ENCODE measurements around the gene RUNX2.

RUNX2 gene

GRCh38 chr6:45353654-45354053 is 25.5 kb downstream of the RUNX2 start:
- DNase-seq, result no peak

- DNase-seq, result no peak
Observed at GRCh38 chr6:45364466-45364865, 36.3 kb downstream of the RUNX2 start.

GRCh38 chr6:45365036-45365435 is 36.9 kb downstream of the RUNX2 start:
- DNase-seq, result no peak

- no peak for DNase-seq
Observed at GRCh38 chr6:45366534-45366933, 38.4 kb downstream of the RUNX2 start.

- DNase-seq, result no peak
Observed at GRCh38 chr6:45367999-45368398, 39.9 kb downstream of the RUNX2 start.

- DNase-seq, result peak; percentile 55
Observed at GRCh38 chr6:45369870-45370269, 41.7 kb downstream of the RUNX2 start.

GRCh38 chr6:45371924-45372573 is 43.9 kb downstream of the RUNX2 start:
- no peak for DNase-seq

GRCh38 chr6:45375449-45375848 is 47.3 kb downstream of the RUNX2 start:
- no peak for DNase-seq

- DNase-seq, result no peak
Observed at GRCh38 chr6:45376310-45377042, 48.3 kb downstream of the RUNX2 start.

- DNase-seq, result no peak
Observed at GRCh38 chr6:45377043-45377553, 49.0 kb downstream of the RUNX2 start.

GRCh38 chr6:45377554-45378333 is 49.6 kb downstream of the RUNX2 start, which contains the start of gene SUPT3H:
TSS of gene SUPT3H (minus strand) at chr6:45377934.
- DNase-seq, result peak; percentile 90

GRCh38 chr6:45378334-45378926 is 50.3 kb downstream of the RUNX2 start:
- DNase-seq, result no peak

GRCh38 chr6:45382391-45382790 is 54.3 kb downstream of the RUNX2 start:
- no peak for DNase-seq

- peak; percentile 84 for DNase-seq
Observed at GRCh38 chr6:45386501-45386900, 58.4 kb downstream of the RUNX2 start.

- no peak for DNase-seq
Observed at GRCh38 chr6:45387236-45387635, 59.1 kb downstream of the RUNX2 start.

- no peak for DNase-seq
Observed at GRCh38 chr6:45388328-45388727, 60.2 kb downstream of the RUNX2 start.

- DNase-seq, result no peak
Observed at GRCh38 chr6:45394586-45395095, 66.5 kb downstream of the RUNX2 start.

GRCh38 chr6:45398075-45398813 is 70.1 kb downstream of the RUNX2 start:
- no peak for DNase-seq

GRCh38 chr6:45400021-45400420 is 71.9 kb downstream of the RUNX2 start:
- no peak for DNase-seq

GRCh38 chr6:45411959-45412358 is 83.8 kb downstream of the RUNX2 start:
- no peak for DNase-seq

- DNase-seq, result peak; percentile 36
Observed at GRCh38 chr6:45415315-45415714, 87.2 kb downstream of the RUNX2 start.
